HG03378 (cell line): ENCODE data around the gene CEMP1.
"Not testable (repeated sequence)": the region's sequence is repeated elsewhere in the genome, so short reads cannot be mapped to it uniquely, and the experiment has no call there.

Source experiments
- ATAC-seq: cut with Tn5 transposase; IDR thresholded peaks from one replicate; pipeline ENCODE4 v1.9.1; 2021; ENCODE audit warnings: mild to moderate bottlenecking, moderate library complexity; ENCODE audit not compliant: unreplicated experiment

The CEMP1 gene

GRCh38 chr16:2531371-2531695 lies at the start of gene CEMP1:
Gene CEMP1 (minus strand): TSS chr16:2531408. CDS start chr16:2531073, 335 bp downstream.
- ATAC-seq: no peak

- ATAC-seq: not testable (repeated sequence)
Measured at GRCh38 chr16:2580818-2581217, 49.6 kb upstream of the CEMP1 start.

- ATAC-seq: not testable (repeated sequence)
Measured at GRCh38 chr16:2580143-2580542, 48.9 kb upstream of the CEMP1 start.

- ATAC-seq: not testable (repeated sequence)
Measured at GRCh38 chr16:2578905-2579304, 47.7 kb upstream of the CEMP1 start.

GRCh38 chr16:2577044-2577443 lies 45.8 kb upstream of the CEMP1 start:
- ATAC-seq: not testable (repeated sequence)

GRCh38 chr16:2575839-2576238 lies 44.6 kb upstream of the CEMP1 start:
- not testable (repeated sequence) for ATAC-seq

GRCh38 chr16:2572704-2573103 lies 41.5 kb upstream of the CEMP1 start:
- ATAC-seq: not testable (repeated sequence)

GRCh38 chr16:2568573-2568972 lies 37.4 kb upstream of the CEMP1 start:
- ATAC-seq: not testable (repeated sequence)

GRCh38 chr16:2567506-2567905 lies 36.3 kb upstream of the CEMP1 start:
- ATAC-seq: not testable (repeated sequence)

- peak; percentile 53 for ATAC-seq
Measured at GRCh38 chr16:2560798-2561133, 29.6 kb upstream of the CEMP1 start.

- peak; percentile 46 for ATAC-seq
Measured at GRCh38 chr16:2560131-2560797, 29.1 kb upstream of the CEMP1 start.

- ATAC-seq: not testable (repeated sequence)
Measured at GRCh38 chr16:2557150-2557549, 25.9 kb upstream of the CEMP1 start.

GRCh38 chr16:2554709-2555425 lies 23.7 kb upstream of the CEMP1 start:
- not testable (repeated sequence) for ATAC-seq

- not testable (repeated sequence) for ATAC-seq
Measured at GRCh38 chr16:2551420-2551889, 20.2 kb upstream of the CEMP1 start.

GRCh38 chr16:2550283-2550878 lies 19.2 kb upstream of the CEMP1 start:
- not testable (repeated sequence) for ATAC-seq

GRCh38 chr16:2543771-2544170 lies 12.6 kb upstream of the CEMP1 start:
- ATAC-seq: not testable (repeated sequence)

- not testable (repeated sequence) for ATAC-seq
Measured at GRCh38 chr16:2541409-2541808, 10.2 kb upstream of the CEMP1 start.

GRCh38 chr16:2540912-2541311 lies 9.7 kb upstream of the CEMP1 start:
- ATAC-seq: not testable (repeated sequence)

GRCh38 chr16:2539845-2540458 lies 8.7 kb upstream of the CEMP1 start:
- not testable (repeated sequence) for ATAC-seq

- not testable (repeated sequence) for ATAC-seq
Measured at GRCh38 chr16:2539192-2539844, 8.1 kb upstream of the CEMP1 start.
